HCEC 1CT (cell line): Measurements from ENCODE around the gene CACFD1.

ENCODE experiments used
- DNase-seq: peaks from one replicate; pipeline ENCODE4 v3.0.0-alpha.2; 2017

The CACFD1 gene

GRCh38 chr9:133467101-133467500 is 7.3 kb downstream of the CACFD1 start:
- no peak for DNase-seq

GRCh38 chr9:133468374-133468773 is 8.6 kb downstream of the CACFD1 start:
- DNase-seq = no peak

GRCh38 chr9:133468777-133469421 is 9.1 kb downstream of the CACFD1 start:
- DNase-seq = no peak

GRCh38 chr9:133470427-133470924 is 10.7 kb downstream of the CACFD1 start:
- no peak for DNase-seq

- no peak for DNase-seq
These were observed 11.2 kb downstream of the CACFD1 start for GRCh38 chr9:133470988-133471387.

- no peak for DNase-seq
These were observed 11.9 kb downstream of the CACFD1 start for GRCh38 chr9:133471551-133472276.

- DNase-seq = no peak
These were observed 12.5 kb downstream of the CACFD1 start for GRCh38 chr9:133472277-133472645.

- DNase-seq = no peak
These were observed 13.1 kb downstream of the CACFD1 start for GRCh38 chr9:133472753-133473378.

- DNase-seq = no peak
These were observed 14.0 kb downstream of the CACFD1 start for GRCh38 chr9:133473743-133474142.

GRCh38 chr9:133474215-133474614 is 14.4 kb downstream of the CACFD1 start:
- no peak for DNase-seq

GRCh38 chr9:133474853-133475252 is 15.1 kb downstream of the CACFD1 start:
- no peak for DNase-seq

- DNase-seq = no peak
These were observed 15.7 kb downstream of the CACFD1 start for GRCh38 chr9:133475292-133476012.

- DNase-seq = no peak
These were observed 16.5 kb downstream of the CACFD1 start for GRCh38 chr9:133476036-133476931.

GRCh38 chr9:133476941-133477340 is 17.2 kb downstream of the CACFD1 start:
- no peak for DNase-seq

- DNase-seq = no peak
These were observed 17.7 kb downstream of the CACFD1 start for GRCh38 chr9:133477461-133477860.

GRCh38 chr9:133477992-133478850 is 18.4 kb downstream of the CACFD1 start:
- no peak for DNase-seq

- DNase-seq = peak; percentile 78
These were observed 19.3 kb downstream of the CACFD1 start, which contains the start of gene SLC2A6 for GRCh38 chr9:133478851-133479711. Gene SLC2A6 (minus strand): TSS chr9:133479099. CDS start chr9:133479059, 40 bp downstream.

- no peak for DNase-seq
These were observed 23.8 kb downstream of the CACFD1 start for GRCh38 chr9:133483611-133484010.

- no peak for DNase-seq
These were observed 25.1 kb downstream of the CACFD1 start for GRCh38 chr9:133484671-133485437.
